Right renal pelvis (tissue), 4 donors: ENCODE results near the gene COMMD10. TPM values are rescaled to one million over a fixed set of nuclear protein-coding genes. Genes with fewer than 3 reads are reported as not detected.
"Not testable (repeated sequence)": the region's sequence is repeated elsewhere in the genome, so short reads cannot be mapped to it uniquely, and the experiment has no call there.

Experiments
- DNase-seq, 4 donors: peaks; one replicate each; pipeline ENCODE4 v3.0.0-alpha.2; 2013; ENCODE audit warnings: low read depth in 4 of 4, low spot score in 3 of 4, missing footprints in 1 of 4
- polyA plus RNA-seq, 4 donors: library from polyadenylated mRNA; unstranded; fragments of 120-200 nt; gene quantifications; one replicate each; pipeline ENCODE4 v1.2.1, GENCODE V29; 2013; ENCODE audit not compliant: insufficient read length in 4 of 4

Gene COMMD10
- 10 to 100 TPM; 59.7 to 74.6 (median 68.1) TPM for polyA plus RNA-seq

DNA sequence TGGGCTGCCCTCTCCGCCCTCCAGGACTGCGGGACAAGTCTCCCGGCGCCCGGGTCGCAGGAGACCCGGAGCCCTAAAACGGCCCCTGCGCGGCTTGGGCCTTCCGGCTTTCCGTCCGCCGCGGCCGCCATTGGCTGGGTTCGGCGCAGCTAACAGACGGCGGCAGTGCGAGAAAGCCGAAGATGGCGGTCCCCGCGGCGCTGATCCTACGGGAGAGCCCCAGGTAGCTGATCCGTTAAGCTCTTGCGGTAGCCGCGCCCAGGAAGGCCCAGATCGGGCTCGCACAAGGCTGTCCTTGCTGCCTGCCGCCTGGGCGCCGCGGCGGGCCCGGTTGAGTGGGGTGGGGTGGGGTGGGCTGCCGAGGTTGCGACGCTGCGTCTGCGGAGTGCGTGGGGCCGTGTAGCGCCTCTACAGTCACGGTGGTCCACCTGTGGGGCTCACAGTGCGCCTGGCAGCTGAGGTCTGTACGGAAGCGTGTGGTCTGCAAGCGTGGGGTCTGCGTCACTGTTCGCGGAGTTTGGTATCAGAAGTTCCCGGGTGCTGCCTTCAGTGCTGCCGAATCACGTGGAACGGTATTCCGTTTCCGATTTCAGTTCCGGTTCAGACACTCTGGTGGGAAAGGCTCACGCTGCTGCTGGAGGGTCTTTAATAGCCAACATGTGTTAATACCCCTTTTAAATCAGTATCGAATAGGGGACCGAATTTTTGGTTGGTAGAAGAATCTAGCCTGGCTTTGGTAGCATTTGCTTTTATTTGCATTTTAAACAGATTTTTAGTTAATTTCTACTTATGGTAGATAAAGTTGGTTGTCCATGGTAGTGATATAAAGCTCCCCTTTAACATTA is at the start of gene COMMD10:
COMMD10 (plus strand) TSS at position 155 of the 845 bp plus-strand sequence.
- peak; percentile 63 to 80 (median 76) for DNase-seq

- DNase-seq, result no peak
Observed at GRCh38 chr5:116035123-116035522, 49.7 kb upstream of the COMMD10 start.

DNA sequence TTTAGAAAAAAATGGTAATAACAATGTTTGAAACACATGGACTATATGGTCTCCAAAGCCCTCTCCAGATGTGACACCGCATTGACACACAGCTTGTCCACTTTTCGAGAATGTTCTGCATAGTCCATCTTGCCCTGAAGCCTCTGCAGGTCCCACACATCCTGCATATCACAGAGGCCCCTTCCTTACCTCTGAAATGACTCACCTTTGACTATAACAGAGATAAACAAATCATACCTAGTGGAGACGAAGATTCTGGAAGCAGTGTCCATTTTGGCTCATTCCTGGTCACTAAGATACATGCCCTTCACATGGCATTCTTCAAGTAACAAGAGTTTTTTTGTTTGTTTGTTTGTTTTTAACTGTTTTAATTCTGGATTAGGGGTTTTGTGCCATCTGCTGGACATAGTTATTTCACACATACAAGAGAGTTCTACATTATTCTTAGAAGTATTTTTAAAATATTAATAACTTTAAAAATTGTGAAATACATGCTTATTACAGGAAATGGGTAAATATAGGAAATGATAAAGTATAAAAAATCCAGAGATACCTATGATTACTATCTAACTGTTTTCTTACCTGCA is 47.5 kb upstream of the COMMD10 start:
- no peak for DNase-seq

DNA sequence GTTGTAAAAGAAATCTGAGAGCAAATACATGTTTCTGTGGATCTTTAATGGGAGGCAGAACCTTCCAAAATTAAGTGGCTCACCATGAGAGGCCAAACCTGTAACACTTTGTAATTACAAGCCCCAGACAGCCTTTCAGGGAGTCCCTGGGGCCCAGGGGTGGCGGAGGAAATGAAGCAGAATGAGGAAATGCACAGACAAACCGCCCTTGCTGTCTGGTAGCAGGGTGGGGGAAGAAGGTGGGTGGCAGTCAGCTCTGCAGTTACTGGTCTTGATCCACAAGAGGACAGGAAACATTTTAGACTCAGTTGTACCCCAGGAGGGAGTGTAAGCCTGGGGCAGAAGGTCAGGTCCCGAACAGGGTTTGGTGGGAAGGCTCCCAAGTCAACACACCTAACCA is 46.0 kb upstream of the COMMD10 start:
- DNase-seq, result no peak

DNA sequence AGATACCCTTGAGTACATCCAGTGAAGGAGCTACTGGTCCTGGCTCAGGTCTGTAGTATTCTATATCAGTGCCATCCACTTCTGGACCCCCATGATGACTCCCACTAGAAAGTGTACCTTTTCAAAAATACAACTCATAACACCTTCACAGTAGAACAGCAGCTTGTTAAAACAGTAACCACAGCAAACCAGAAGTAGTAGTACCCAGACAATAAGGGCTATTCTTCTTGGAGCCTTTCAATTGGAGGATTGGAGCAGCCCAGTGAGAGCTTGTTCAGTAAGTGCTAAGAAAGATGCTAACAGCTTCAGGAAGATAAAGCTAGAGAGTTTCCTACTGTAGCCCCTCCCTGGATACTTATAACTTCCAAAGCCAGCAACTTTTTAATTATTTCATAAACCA is 42.5 kb upstream of the COMMD10 start:
- no peak for DNase-seq

- no peak for DNase-seq
Observed at GRCh38 chr5:116044073-116044472, 40.8 kb upstream of the COMMD10 start.

DNA sequence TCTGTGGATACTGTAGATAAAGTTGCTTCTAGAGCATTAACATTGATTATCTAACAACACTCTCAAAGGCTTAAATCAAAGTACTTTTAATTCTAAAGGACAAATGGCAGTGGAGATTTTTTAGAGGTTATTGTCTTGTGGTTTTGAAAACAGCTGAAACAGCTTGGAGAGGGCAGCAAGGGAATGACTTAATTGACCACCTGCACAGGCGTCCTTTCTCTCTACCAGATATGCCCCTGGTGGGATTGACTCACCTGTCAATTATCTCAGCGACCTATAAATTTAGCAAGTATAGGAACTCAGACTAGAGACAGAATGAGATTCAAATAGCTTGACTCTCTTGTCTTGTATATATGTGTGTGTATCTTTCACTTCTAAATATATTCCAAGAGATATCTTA is 39.0 kb upstream of the COMMD10 start:
- DNase-seq, result no peak

DNA sequence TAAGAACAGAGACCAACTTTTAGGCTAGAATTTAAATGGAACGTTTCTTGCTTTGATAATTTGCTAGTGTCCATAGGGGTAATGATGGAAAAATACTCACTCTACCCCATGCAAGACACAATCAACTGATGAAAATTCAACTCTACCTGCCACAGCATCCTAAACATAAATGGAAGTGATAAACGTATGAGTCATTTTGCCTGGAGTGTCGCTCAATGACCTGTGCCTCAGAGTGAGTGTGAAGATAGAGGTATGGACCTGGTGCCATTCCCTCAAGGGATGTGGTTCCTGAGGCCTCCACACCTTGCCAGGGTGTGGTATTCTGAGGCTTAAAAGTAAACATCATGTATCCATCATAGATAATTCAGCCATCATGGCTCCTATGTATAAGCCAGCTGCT is 38.6 kb upstream of the COMMD10 start:
- DNase-seq, result no peak

GRCh38 chr5:116046823-116047222 is 38.0 kb upstream of the COMMD10 start:
- DNase-seq, result no peak

- no peak for DNase-seq
Observed at GRCh38 chr5:116058346-116058936, 26.4 kb upstream of the COMMD10 start.

GRCh38 chr5:116062352-116062751 is 22.5 kb upstream of the COMMD10 start:
- no peak for DNase-seq

DNA sequence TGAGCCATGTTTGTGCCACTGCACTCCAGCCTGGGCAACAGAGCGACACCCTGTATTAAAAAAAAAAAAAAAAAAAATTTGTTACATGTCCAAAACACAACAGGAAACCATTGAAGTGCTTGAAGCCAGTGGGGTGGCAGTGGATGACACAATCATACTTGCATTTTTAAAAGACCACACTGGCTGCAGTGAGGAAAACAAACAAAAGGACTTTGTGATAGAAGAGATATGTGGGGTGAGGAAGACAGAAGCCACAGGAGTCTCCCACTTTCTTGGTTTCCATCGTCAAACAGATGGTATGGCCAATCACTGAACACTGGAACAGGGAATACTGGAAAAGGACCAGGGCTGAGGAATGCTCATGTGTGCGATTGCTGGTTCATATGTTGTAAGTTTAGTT is 20.9 kb upstream of the COMMD10 start:
- no peak for DNase-seq

DNA sequence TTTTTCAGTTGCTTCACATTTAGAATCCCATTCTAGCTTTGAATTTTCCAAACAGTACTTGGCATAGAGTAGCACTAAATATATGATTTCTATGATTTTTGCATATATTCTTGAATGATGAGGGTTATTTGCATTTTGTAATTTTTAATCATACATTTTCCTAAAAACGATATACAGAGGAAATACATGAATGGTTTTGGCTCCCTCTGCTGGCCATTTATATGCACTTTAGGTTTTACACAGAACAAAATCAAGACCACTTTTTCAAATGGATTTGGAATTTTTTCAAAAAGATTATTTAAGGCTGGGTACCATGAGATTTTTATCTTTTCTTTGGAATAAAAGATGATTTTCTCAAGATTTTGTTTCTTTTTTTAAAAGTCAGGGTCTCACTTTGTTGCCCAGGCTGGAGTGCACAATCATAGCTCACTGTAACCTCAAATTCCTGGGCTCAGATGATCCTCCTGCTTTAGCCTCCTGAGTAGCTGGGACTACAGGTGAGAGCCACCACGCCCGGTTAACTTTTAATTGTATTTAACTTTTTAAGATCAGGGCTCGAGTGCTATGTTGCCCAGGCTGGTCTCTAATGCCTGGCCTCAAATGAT is 16.7 kb upstream of the COMMD10 start:
- DNase-seq, result peak; percentile 36 to 56 (median 42)

- DNase-seq, result no peak
Observed at GRCh38 chr5:116071211-116071610, 13.6 kb upstream of the COMMD10 start.

- no peak for DNase-seq
Observed at GRCh38 chr5:116075191-116075831, 9.5 kb upstream of the COMMD10 start.

DNA sequence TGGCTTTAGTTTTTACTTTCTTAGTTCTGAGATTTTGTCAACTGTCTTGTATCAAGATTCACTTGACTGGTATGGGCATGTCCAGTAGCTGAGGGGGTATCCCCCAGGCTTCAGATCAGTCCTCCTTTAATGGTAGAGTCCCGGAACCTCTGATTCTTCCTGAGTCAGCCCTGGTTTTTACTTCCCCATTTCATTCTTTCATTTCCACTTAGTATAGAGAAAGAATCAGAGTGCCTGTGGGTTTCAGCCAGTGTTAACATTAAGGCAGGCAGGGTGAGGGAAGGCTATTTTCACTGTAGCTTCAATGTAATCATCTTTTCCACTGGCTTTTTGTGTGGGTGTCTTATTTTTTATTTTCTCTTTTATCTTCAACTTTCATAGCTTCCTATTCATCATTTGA is 8.3 kb upstream of the COMMD10 start:
- DNase-seq, result no peak

GRCh38 chr5:116078199-116078598 is 6.6 kb upstream of the COMMD10 start:
- no peak for DNase-seq

- DNase-seq, result peak in 2 of 4 donors; percentile 13 to 20
Observed at GRCh38 chr5:116084287-116084691, 536 bp upstream of the COMMD10 start.

DNA sequence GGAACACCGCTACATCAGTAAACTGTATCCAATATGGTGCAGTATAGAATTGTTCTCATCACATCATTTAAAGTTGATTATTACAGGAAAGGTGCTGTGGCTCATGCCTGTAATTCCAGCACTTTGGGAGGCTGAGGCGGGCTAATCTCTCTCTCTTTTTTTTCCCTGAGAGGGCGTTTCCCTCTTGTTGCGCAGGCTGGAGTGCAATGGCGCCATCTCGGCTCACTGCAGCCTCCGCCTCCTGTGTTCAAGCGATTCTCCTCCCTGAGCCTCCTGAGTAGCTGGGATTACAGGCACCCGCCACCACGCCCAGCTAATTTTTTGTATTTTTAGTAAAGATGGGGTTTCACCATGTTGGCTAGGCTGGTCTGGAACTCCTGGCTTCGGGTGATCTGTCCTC is 1.5 kb downstream of the COMMD10 start:
- DNase-seq, result not testable (repeated sequence)

GRCh38 chr5:116088062-116088461 is 3.2 kb downstream of the COMMD10 start:
- DNase-seq, result no peak

DNA sequence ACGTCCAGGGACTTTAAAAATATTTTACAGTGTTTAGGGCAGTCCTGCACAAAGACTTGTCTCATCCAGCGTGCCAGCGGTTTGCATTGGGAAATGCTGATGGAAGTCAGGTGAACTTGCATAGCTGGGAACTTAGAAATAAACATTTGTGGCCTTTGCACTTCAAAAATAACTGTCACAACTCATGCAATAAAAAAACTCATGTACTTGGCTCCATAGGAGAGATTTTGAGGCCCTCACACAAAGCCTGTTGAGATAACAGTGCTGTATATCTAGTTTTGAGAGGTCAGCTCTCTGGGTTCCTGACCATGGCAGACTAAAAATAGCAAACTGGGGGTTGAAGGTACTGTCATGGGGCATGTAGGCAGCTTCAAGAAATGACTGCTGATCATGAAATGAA is 5.5 kb downstream of the COMMD10 start:
- no peak for DNase-seq
